H9 (cell line): ENCODE data around the gene COL8A2. TPM values are rescaled to one million over a fixed set of nuclear protein-coding genes. Genes with fewer than 3 reads are reported as not detected.
A peak's percentile ranks its signal among the peaks of the same experiment; 100 is the strongest.

Experiments
- DNase-seq: peaks from one replicate; pipeline ENCODE4 v3.0.0-alpha.2; 2017
- H2AFZ ChIP-seq: one replicate; pipeline ENCODE4 v1.6.1; 2013; ENCODE audit warnings: mild to moderate bottlenecking, low read length, control low read depth, moderate library complexity
- H2AK5ac ChIP-seq: 2 replicates; pipeline ENCODE4 v1.6.1; 2013; ENCODE audit warnings: low read length, control low read depth, mixed read lengths; ENCODE audit not compliant: insufficient read length
- H2BK120ac ChIP-seq: one replicate; pipeline ENCODE4 v1.6.1; 2013; ENCODE audit warnings: low read depth, mild to moderate bottlenecking, low read length, control low read depth, inconsistent platforms; ENCODE audit not compliant: poor library complexity, severe bottlenecking
- H2BK12ac ChIP-seq: 2 replicates; pipeline ENCODE4 v1.6.1; 2013; ENCODE audit warnings: low read length, control low read depth, mixed read lengths, low read depth; ENCODE audit not compliant: insufficient read length
- H2BK15ac ChIP-seq: 2 replicates; pipeline ENCODE4 v1.6.1; 2013; ENCODE audit warnings: low read depth, low read length, control low read depth
- H2BK20ac ChIP-seq: one replicate; pipeline ENCODE4 v1.6.1; 2013; ENCODE audit warnings: low read depth, mild to moderate bottlenecking, low read length, control low read depth, inconsistent platforms; ENCODE audit not compliant: poor library complexity, severe bottlenecking
- H2BK5ac ChIP-seq: 2 replicates; pipeline ENCODE4 v1.6.1; 2013; ENCODE audit warnings: low read length, control low read depth, mixed read lengths; ENCODE audit not compliant: insufficient read length
- H3K14ac ChIP-seq: 2 replicates; pipeline ENCODE4 v1.6.1; 2013; ENCODE audit warnings: low read length, control low read depth; ENCODE audit not compliant: insufficient read depth
- H3K18ac ChIP-seq: 2 replicates; pipeline ENCODE4 v1.6.1; 2013; ENCODE audit warnings: low read depth, mild to moderate bottlenecking, mixed read lengths, low read length, control low read depth; ENCODE audit not compliant: insufficient read length
- H3K23ac ChIP-seq: 2 replicates; pipeline ENCODE4 v1.6.1; 2013; ENCODE audit warnings: low read length, control low read depth, mixed read lengths, low read depth; ENCODE audit not compliant: insufficient read length
- H3K23me2 ChIP-seq: 2 replicates; pipeline ENCODE4 v1.6.1; 2013; ENCODE audit warnings: low read depth, mild to moderate bottlenecking, mixed read lengths, low read length, control low read depth; ENCODE audit not compliant: insufficient read length, poor library complexity, severe bottlenecking
- H3K27ac ChIP-seq: 2 replicates; pipeline ENCODE4 v1.5.1; 2013; ENCODE audit warnings: low read length, control low read depth, mixed read lengths, low read depth; ENCODE audit not compliant: insufficient read length
- H3K27me3 ChIP-seq: 2 replicates; pipeline ENCODE4 v1.6.1; 2013; ENCODE audit warnings: low read length, control low read depth, inconsistent platforms; ENCODE audit not compliant: insufficient read depth
- H3K4ac ChIP-seq: 2 replicates; pipeline ENCODE4 v1.6.1; 2013; ENCODE audit warnings: low read depth, mild to moderate bottlenecking, control low read depth, inconsistent platforms, low read length, moderate library complexity
- H3K4me1 ChIP-seq: 2 replicates; pipeline ENCODE4 v1.6.1; 2013; ENCODE audit warnings: low read length, control low read depth, inconsistent platforms; ENCODE audit not compliant: insufficient read depth
- H3K4me2 ChIP-seq: 2 replicates; pipeline ENCODE4 v1.6.1; 2013; ENCODE audit warnings: low read length, control low read depth, mixed read lengths; ENCODE audit not compliant: insufficient read length, insufficient read depth
- H3K56ac ChIP-seq: 2 replicates; pipeline ENCODE4 v1.6.1; 2013; ENCODE audit warnings: low read depth, mild to moderate bottlenecking, mixed read lengths, low read length, control low read depth; ENCODE audit not compliant: insufficient read length
- H3K79me1 ChIP-seq: 2 replicates; pipeline ENCODE4 v1.6.1; 2013; ENCODE audit warnings: low read depth, mild to moderate bottlenecking, moderate library complexity, low read length, control low read depth, inconsistent platforms; ENCODE audit not compliant: insufficient read depth, poor library complexity, severe bottlenecking
- H3K79me2 ChIP-seq: 2 replicates; pipeline ENCODE4 v1.6.1; 2013; ENCODE audit warnings: low read length, control low read depth, inconsistent platforms; ENCODE audit not compliant: insufficient read depth
- H3K9ac ChIP-seq: 2 replicates; pipeline ENCODE4 v1.6.1; 2013; ENCODE audit warnings: low read length, control low read depth, mixed read lengths; ENCODE audit not compliant: insufficient read length; ENCODE audit errors: extremely low read depth
- H3K9me3 ChIP-seq: one replicate; pipeline ENCODE4 v1.6.1; 2013; ENCODE audit warnings: low read depth, low read length, inconsistent platforms; ENCODE audit not compliant: control insufficient read depth
- H3T11ph ChIP-seq: one replicate; pipeline ENCODE4 v1.6.1; 2013; ENCODE audit warnings: mild to moderate bottlenecking, low read length, control low read depth, inconsistent platforms
- H4K20me1 ChIP-seq: one replicate; pipeline ENCODE4 v1.6.1; 2013; ENCODE audit not compliant: control insufficient read depth, insufficient read length, insufficient read depth
- H4K5ac ChIP-seq: 2 replicates; pipeline ENCODE4 v1.6.1; 2013; ENCODE audit warnings: low read depth, mild to moderate bottlenecking, mixed read lengths, low read length, control low read depth; ENCODE audit not compliant: insufficient read length
- H4K8ac ChIP-seq: replicated peaks from 2 replicates; pipeline ENCODE4 v1.6.1; 2013; ENCODE audit warnings: low read length, control low read depth, mixed read lengths, low read depth; ENCODE audit not compliant: insufficient read length
- H4K91ac ChIP-seq: 2 replicates; pipeline ENCODE4 v1.6.1; 2013; ENCODE audit warnings: low read depth, mild to moderate bottlenecking, moderate library complexity, mixed read lengths, low read length, control low read depth; ENCODE audit not compliant: insufficient read length
- H3K27ac Mint-ChIP-seq, 3 experiments: 2 replicates in 2 of 3; 3 replicates in 1 of 3; pipeline ENCODE4 v1.8.0; 2020 to 2021; ENCODE audit warnings: mixed read lengths in 3 of 3, mild to moderate bottlenecking in 1 of 3, moderate library complexity in 1 of 3
- H3K27me3 Mint-ChIP-seq: 2 replicates; pipeline ENCODE4 v1.8.0; 2021; ENCODE audit warnings: low read depth, mild to moderate bottlenecking, moderate library complexity, mixed read lengths
- H3K36me3 Mint-ChIP-seq, 3 experiments: 2 replicates in 2 of 3; 3 replicates in 1 of 3; pipeline ENCODE4 v1.8.0; 2020 to 2021; ENCODE audit warnings: low read depth in 3 of 3, mixed read lengths in 3 of 3; ENCODE audit not compliant: insufficient read depth in 1 of 3
- H3K4me1 Mint-ChIP-seq, 2 experiments: 2 replicates each; pipeline ENCODE4 v1.8.0; 2020; ENCODE audit warnings: mixed read lengths in 2 of 2
- H3K4me3 Mint-ChIP-seq, 2 experiments: 2 replicates in 1 of 2; 3 replicates in 1 of 2; pipeline ENCODE4 v1.8.0; 2020 to 2021; ENCODE audit warnings: mild to moderate bottlenecking in 2 of 2, mixed read lengths in 2 of 2, moderate library complexity in 1 of 2
- H3K9me3 Mint-ChIP-seq, 2 experiments: 2 replicates in 1 of 2; 3 replicates in 1 of 2; pipeline ENCODE4 v1.8.0; 2020; ENCODE audit warnings: mild to moderate bottlenecking in 2 of 2, mixed read lengths in 2 of 2, moderate library complexity in 1 of 2
- CTCF ChIP-seq: fragments of 200-600 bp; sonication (generic); conservative IDR thresholded peaks from 3 replicates; pipeline ENCODE4 v1.8.0; 2021; ENCODE audit warnings: antibody characterized with exemption, mild to moderate bottlenecking
- WGBS: extraction: QIAGEN DNeasy Blood & Tissue Kit; methylation state at CpG from one replicate; pipeline ENCODE4 v1.1.7; 2013; ENCODE audit warnings: missing lambda C conversion rate, low lambda C conversion rate, mixed read lengths; ENCODE audit not compliant: insufficient read length; ENCODE audit errors: extremely low coverage; 5-methylcytosine and 5-hydroxymethylcytosine counted together
- total RNA-seq: library from RNA; stranded (reverse); gene quantifications from 2 replicates; pipeline ENCODE4 v1.2.1, GENCODE V29; 2021

Gene COL8A2
- total RNA-seq, 1 experiment from 2014 or later, result 1.5 TPM

GRCh38 chr1:36099681-36100341 lies 25.2 kb downstream of the COL8A2 start:
- H3K36me3 Mint-ChIP-seq, result peaks cover 0 to 7% (median 0%) of the 10 kb centered on the region in 3 experiments; a peak in 2 of 7 replicates
- no CpG with 5 or more reads among the region's 18 CpGs for WGBS

More at GRCh38 chr1:36099681-36100341, 25.2 kb downstream of the COL8A2 start:
- Histone ChIP-seq H2BK5ac (no peak overlapping the region), H4K91ac (no peak overlapping the region), H2BK12ac (no peak overlapping the region), H2BK120ac (no peak overlapping the region), H2AFZ (no peak overlapping the region), H3T11ph (no peak overlapping the region), H2BK15ac (no peak overlapping the region), H2AK5ac (no peak overlapping the region), H4K8ac (no peak overlapping the region), H3K56ac (no peak overlapping the region), H3K14ac (no peak overlapping the region), H3K4ac (no peak overlapping the region), H3K27ac (no peak overlapping the region), H3K4me2 (no peak overlapping the region), H4K20me1 (no peaks in the 10 kb centered on the region), H3K79me1 (no peaks in the 10 kb centered on the region), H3K79me2 (no peaks in the 10 kb centered on the region), H3K23ac (no peak overlapping the region), H2BK20ac (no peak overlapping the region), H3K27me3 (no peaks in the 10 kb centered on the region), H3K9me3 (no peaks in the 10 kb centered on the region), H3K9ac (no peak overlapping the region), H4K5ac (no peak overlapping the region), H3K18ac (no peak overlapping the region), H3K23me2 (no peaks in the 10 kb centered on the region), H3K4me1 (no peaks in the 10 kb centered on the region)
- peaks cover 16 to 19% of the 10 kb centered on the region in 2 experiments for H3K4me1 Mint-ChIP-seq
- H3K27me3 Mint-ChIP-seq, result no peaks in the 10 kb centered on the region
- H3K27ac Mint-ChIP-seq, result peak overlapping the region in 1 of 3 experiments; percentile 35; a peak in 2 of 7 replicates
- no peak overlapping the region for H3K4me3 Mint-ChIP-seq
- peak; percentile 89 for DNase-seq
- peak; percentile 88 for TF ChIP-seq CTCF
- no peaks in the 10 kb centered on the region for H3K9me3 Mint-ChIP-seq
